Measurements from ENCODE around the gene FOXC1.

DNA sequence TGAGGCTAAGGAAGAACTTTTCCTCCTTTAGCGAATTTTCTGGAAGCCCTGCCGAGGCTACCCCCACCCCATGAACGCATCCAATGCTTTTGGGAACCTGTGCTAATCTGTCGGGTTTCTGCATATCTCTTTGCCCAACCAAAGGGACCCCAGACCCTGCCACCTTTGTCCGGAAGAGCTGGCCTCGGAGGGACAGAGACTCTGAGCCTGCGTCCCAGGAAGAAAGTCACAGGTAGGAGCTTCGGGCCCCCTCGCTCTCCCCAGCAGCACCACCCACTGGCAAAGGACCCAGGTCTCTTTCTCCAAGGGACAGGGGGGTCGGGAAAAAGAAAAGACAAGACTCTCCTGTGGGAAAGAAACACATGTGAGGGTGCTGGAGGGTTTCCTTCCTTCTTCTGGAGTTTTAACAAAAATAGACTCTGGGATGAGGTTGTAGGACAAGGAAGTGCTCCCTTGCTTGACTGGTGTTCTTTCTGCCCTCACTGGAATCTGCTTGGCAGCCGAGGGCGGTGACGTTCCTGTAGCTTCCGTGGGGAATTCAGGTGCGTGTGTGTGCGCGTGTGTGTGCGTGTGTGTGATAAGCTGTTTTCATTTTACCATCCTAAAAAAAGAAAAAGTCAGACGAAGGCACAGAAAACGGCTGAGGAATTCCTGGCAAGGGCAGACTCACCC is 16.3 kb upstream of the FOXC1 start:
- TF ChIP-seq ZNF274 (IDR thresholded peaks at IDR 0.05; ENCODE audit: insufficient read depth, insufficient read length): no peak
- no peak for TF ChIP-seq TCF7 (IDR thresholded peaks at IDR 0.05; ENCODE audit: borderline replicate concordance)
- no peak for TF ChIP-seq SMARCA5 (IDR thresholded peaks at IDR 0.05)
- TF ChIP-seq, protein P1, sequence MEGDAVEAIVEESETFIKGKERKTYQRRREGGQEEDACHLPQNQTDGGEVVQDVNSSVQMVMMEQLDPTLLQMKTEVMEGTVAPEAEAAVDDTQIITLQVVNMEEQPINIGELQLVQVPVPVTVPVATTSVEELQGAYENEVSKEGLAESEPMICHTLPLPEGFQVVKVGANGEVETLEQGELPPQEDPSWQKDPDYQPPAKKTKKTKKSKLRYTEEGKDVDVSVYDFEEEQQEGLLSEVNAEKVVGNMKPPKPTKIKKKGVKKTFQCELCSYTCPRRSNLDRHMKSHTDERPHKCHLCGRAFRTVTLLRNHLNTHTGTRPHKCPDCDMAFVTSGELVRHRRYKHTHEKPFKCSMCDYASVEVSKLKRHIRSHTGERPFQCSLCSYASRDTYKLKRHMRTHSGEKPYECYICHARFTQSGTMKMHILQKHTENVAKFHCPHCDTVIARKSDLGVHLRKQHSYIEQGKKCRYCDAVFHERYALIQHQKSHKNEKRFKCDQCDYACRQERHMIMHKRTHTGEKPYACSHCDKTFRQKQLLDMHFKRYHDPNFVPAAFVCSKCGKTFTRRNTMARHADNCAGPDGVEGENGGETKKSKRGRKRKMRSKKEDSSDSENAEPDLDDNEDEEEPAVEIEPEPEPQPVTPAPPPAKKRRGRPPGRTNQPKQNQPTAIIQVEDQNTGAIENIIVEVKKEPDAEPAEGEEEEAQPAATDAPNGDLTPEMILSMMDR (IDR thresholded peaks at IDR 0.05 in 2 of 3, conservative IDR thresholded peaks at IDR 0.05 in 1 of 3; ENCODE audit: control insufficient read depth in 2 of 3, extremely low read depth in 1 of 3, insufficient read depth in 1 of 3, low read depth in 3 of 3, low read length in 3 of 3): no peak
- TF ChIP-seq POLR2A (IDR thresholded peaks at IDR 0.05; ENCODE audit: low read depth, low read length): no peak
- TF ChIP-seq CBFB (IDR thresholded peaks at IDR 0.05; ENCODE audit: low read depth): no peak
- no peak for TF ChIP-seq MAX (IDR thresholded peaks at IDR 0.05; ENCODE audit: low read depth, low read length)
- TF ChIP-seq SIN3A (IDR thresholded peaks at IDR 0.05; ENCODE audit: low read depth, low read length): no peak

Measured in GM12878 (cell line).